ENCODE measurements around the gene PCTP. TPM values are rescaled to one million over a fixed set of nuclear protein-coding genes. Genes with fewer than 3 reads are reported as not detected.

PCTP gene
- total RNA-seq, 1 donor from 2014 or later, result 8.6 TPM

DNA sequence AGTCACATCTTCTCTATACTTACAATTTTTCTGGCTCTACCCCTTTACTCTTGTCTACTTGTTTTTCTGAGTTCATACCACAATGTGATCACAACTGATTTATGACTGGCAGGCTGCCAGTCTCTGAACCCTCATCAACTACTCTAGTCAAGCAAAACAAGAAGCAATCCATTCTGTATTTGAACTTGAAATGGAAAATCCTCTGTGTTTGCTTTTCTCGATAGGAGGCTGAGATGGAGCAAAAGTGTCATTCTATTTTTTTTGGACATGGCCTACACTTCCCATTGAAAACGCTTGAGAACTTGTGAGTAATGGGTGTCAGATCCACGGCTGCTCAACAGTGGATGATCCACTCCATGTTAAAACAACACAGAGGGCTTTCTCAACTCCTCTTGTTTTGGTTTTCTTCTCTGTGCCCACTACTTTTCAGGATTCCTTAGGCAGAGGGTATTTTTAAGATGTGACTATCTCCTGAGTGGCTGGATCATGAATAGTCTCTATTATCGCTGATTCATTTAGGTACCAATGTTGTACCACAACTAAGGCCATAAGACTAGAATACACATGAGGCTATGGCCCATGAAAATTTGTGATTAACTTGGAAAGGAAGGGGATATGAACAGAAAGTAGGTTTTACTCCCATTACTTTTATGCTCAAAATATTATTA, 39.9 kb upstream of the PCTP start:
- Histone ChIP-seq H3K4me1 (peaks cover 14% of the 10 kb centered on the region), H3K9me3 (no peaks in the 10 kb centered on the region), H3K36me3 (no peaks in the 10 kb centered on the region), H3K4me3 (no peak overlapping the region), H3K27me3 (no peaks in the 10 kb centered on the region), H3K27ac (no peak overlapping the region)
- DNase-seq (ENCODE audit: extremely low spot score in 2 of 2), result no peak
- intact Hi-C loops (cut with DNase I), result loop anchor here (10.0 kb wide), 1 partner anchor 1544 kb away; the partner anchor contains the start of gene MSI2
- TF ChIP-seq POLR2A (IDR thresholded peaks at IDR 0.05) (no peak), POLR2AphosphoS5 (IDR thresholded peaks at IDR 0.05; ENCODE audit: insufficient read depth in 1 of 2, low read depth in 1 of 2) (no peak)
- TF ChIP-seq, protein P1, sequence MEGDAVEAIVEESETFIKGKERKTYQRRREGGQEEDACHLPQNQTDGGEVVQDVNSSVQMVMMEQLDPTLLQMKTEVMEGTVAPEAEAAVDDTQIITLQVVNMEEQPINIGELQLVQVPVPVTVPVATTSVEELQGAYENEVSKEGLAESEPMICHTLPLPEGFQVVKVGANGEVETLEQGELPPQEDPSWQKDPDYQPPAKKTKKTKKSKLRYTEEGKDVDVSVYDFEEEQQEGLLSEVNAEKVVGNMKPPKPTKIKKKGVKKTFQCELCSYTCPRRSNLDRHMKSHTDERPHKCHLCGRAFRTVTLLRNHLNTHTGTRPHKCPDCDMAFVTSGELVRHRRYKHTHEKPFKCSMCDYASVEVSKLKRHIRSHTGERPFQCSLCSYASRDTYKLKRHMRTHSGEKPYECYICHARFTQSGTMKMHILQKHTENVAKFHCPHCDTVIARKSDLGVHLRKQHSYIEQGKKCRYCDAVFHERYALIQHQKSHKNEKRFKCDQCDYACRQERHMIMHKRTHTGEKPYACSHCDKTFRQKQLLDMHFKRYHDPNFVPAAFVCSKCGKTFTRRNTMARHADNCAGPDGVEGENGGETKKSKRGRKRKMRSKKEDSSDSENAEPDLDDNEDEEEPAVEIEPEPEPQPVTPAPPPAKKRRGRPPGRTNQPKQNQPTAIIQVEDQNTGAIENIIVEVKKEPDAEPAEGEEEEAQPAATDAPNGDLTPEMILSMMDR (IDR thresholded peaks at IDR 0.05), result no peak

DNA sequence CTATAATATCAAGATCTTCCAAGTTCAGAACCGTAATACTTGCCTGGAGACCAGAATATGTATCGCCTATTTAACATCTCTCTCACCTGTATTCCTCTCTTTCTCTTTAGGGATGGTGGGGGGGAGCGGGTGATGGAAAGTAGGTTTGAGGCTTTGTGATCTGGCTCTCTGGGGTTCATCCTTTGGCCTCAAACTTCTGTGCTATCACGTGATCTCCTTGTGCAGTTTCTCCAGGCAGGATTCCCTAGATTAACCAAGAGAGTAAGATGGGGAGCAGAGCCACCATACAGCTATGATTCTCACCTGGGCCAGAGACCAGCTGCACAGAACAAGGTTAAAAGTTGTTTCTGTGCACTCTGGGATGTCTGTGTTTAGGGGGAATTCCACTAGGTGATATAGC, 33.4 kb upstream of the PCTP start:
- H3K27ac ChIP-seq, result no peak overlapping the region
- H3K36me3 ChIP-seq, result no peaks in the 10 kb centered on the region
- no peaks in the 10 kb centered on the region for H3K27me3 ChIP-seq
- no peak for TF ChIP-seq POLR2AphosphoS5 (IDR thresholded peaks at IDR 0.05; ENCODE audit: insufficient read depth in 1 of 2, low read depth in 1 of 2)
- TF ChIP-seq POLR2A (IDR thresholded peaks at IDR 0.05), result no peak
- TF ChIP-seq, protein P1 (IDR thresholded peaks at IDR 0.05), result no peak
- no peak for DNase-seq (ENCODE audit: extremely low spot score in 2 of 2)
- peaks cover 8% of the 10 kb centered on the region for H3K4me1 ChIP-seq
- no peaks in the 10 kb centered on the region for H3K9me3 ChIP-seq
- no peak overlapping the region for H3K4me3 ChIP-seq
- intact Hi-C loops (cut with DNase I), result loop anchor here (10.0 kb wide), 1 partner anchor 1537 kb away; the partner anchor contains the start of gene MSI2

DNA sequence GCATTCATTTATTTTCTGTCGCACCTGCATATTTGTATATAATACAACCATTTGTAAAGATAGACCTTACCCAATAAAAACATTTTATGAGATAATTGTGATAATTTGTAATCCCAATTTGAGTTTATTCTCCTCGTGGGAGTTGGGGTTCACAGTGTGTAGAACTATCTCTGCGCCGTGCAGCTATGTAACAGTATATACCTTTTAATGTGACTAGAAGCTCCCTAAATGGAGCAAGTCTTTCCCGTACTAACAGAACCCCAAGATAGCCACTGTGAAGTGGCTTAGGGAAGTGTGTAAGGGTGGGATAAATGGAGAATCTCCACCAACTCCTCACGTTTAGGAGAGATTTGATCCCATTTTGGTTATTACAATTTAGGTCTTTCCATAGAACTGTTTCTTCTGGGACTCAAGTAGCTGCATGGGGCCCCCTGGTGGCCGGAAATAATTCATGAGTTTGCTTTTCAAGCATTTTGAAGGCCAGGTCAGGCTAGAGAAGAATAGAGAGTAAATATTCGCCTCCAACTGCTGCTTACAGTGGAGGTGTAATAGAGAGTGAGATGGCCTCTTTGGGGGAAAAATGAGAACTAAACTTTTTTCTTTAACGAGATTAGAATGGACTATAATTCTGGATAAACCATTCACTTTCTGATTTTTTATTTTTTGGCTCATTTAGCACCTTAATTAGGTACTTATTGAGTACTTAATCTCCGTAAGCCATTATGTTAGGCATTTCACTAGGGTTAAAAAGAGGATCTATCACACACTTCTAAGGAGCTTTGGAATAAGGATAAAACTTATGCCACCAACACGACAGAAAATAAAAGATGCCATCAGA, 32.7 kb upstream of the PCTP start:
- TF ChIP-seq, protein P1 (IDR thresholded peaks at IDR 0.05), result peak; percentile 43 to 69 (median 48)
- no peak for TF ChIP-seq POLR2A (IDR thresholded peaks at IDR 0.05)
- H3K4me3 ChIP-seq, result no peak overlapping the region
- H3K27ac ChIP-seq, result no peak overlapping the region
- DNase-seq (ENCODE audit: extremely low spot score in 2 of 2), result no peak
- intact Hi-C loops (cut with DNase I), result loop anchor here (10.0 kb wide), 1 partner anchor 1537 kb away; the partner anchor contains the start of gene MSI2
- no peaks in the 10 kb centered on the region for H3K27me3 ChIP-seq
- H3K9me3 ChIP-seq, result no peaks in the 10 kb centered on the region
- no peaks in the 10 kb centered on the region for H3K36me3 ChIP-seq
- peaks cover 10% of the 10 kb centered on the region for H3K4me1 ChIP-seq

DNA sequence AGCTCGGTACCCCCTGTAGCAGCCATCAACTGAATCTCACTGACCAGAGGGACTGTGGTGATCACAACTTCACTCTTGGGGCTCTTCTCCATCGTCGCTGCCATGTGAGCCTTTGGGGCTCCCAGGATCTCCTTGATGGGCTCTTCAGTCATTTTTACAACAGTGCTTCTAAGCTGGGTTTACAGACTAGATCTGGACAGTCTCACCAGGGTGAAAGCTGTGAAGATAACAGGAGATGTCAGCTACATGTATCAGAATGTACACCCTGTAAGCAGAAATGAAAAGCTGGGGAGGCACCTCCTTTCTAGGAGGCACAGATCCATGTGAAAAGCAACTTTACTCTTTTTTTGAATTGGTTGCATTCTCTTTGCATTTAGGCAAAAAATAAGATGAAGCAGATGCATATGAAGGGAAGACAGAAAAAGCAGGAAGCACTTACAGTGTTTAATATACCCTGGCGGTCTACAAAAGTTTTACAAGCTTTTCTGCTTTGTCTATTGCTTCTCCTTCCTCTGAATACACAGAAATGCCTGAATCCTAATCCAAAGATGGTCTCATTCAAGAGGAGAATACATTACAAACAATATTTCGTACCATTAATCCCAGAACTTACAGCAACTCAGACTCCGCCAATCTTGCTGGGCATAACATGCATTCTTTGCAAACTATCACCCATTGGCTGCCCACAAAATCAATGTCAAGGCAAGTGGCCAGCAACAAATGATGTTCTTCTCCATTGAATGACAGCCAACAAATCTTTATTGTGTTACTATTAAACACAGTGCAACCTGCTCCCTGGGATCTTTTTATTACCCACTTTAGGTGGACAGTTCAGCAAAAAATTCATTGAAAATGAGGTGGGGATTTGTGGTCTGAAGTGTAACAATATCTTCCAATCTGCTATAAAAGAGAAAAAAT, 29.7 kb upstream of the PCTP start:
- H3K27me3 ChIP-seq, result no peaks in the 10 kb centered on the region
- TF ChIP-seq POLR2A (IDR thresholded peaks at IDR 0.05), result no peak
- no peak for TF ChIP-seq POLR2AphosphoS5 (IDR thresholded peaks at IDR 0.05; ENCODE audit: insufficient read depth in 1 of 2, low read depth in 1 of 2)
- TF ChIP-seq, protein P1 (IDR thresholded peaks at IDR 0.05), result no peak
- no peak for DNase-seq (ENCODE audit: extremely low spot score in 2 of 2)
- peaks cover 31% of the 10 kb centered on the region for H3K4me1 ChIP-seq
- H3K27ac ChIP-seq, result peak overlapping the region; percentile 30
- H3K4me3 ChIP-seq, result peak overlapping the region; percentile 35 to 38
- no peaks in the 10 kb centered on the region for H3K36me3 ChIP-seq
- H3K9me3 ChIP-seq, result no peaks in the 10 kb centered on the region
- intact Hi-C loops (cut with DNase I), result loop anchor here (10.0 kb wide), 1 partner anchor 196 kb away; no protein-coding TSS in a partner anchor

Data from vagina (tissue), 2 donors.